Esophagus mucosa (tissue), 1 donor: Measurements from ENCODE around the gene EIF5B. TPM values are rescaled to one million over a fixed set of nuclear protein-coding genes. Genes with fewer than 3 reads are reported as not detected.
"Not testable (repeated sequence)": the region's sequence is repeated elsewhere in the genome, so short reads cannot be mapped to it uniquely, and the experiment has no call there.

Experiments
- ATAC-seq: fragments of 200-7000 bp; cut with Tn5 transposase; one replicate; pipeline ENCODE4 v1.9.1; 2020
- total RNA-seq: library from RNA; stranded (reverse); gene quantifications from one replicate; pipeline ENCODE4 v1.2.4, GENCODE V29; 2023
- donor health status: DM: yes; HTN: yes; CAD: no.

Gene EIF5B, protein sequence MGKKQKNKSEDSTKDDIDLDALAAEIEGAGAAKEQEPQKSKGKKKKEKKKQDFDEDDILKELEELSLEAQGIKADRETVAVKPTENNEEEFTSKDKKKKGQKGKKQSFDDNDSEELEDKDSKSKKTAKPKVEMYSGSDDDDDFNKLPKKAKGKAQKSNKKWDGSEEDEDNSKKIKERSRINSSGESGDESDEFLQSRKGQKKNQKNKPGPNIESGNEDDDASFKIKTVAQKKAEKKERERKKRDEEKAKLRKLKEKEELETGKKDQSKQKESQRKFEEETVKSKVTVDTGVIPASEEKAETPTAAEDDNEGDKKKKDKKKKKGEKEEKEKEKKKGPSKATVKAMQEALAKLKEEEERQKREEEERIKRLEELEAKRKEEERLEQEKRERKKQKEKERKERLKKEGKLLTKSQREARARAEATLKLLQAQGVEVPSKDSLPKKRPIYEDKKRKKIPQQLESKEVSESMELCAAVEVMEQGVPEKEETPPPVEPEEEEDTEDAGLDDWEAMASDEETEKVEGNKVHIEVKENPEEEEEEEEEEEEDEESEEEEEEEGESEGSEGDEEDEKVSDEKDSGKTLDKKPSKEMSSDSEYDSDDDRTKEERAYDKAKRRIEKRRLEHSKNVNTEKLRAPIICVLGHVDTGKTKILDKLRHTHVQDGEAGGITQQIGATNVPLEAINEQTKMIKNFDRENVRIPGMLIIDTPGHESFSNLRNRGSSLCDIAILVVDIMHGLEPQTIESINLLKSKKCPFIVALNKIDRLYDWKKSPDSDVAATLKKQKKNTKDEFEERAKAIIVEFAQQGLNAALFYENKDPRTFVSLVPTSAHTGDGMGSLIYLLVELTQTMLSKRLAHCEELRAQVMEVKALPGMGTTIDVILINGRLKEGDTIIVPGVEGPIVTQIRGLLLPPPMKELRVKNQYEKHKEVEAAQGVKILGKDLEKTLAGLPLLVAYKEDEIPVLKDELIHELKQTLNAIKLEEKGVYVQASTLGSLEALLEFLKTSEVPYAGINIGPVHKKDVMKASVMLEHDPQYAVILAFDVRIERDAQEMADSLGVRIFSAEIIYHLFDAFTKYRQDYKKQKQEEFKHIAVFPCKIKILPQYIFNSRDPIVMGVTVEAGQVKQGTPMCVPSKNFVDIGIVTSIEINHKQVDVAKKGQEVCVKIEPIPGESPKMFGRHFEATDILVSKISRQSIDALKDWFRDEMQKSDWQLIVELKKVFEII
- 24.7 TPM for total RNA-seq

DNA sequence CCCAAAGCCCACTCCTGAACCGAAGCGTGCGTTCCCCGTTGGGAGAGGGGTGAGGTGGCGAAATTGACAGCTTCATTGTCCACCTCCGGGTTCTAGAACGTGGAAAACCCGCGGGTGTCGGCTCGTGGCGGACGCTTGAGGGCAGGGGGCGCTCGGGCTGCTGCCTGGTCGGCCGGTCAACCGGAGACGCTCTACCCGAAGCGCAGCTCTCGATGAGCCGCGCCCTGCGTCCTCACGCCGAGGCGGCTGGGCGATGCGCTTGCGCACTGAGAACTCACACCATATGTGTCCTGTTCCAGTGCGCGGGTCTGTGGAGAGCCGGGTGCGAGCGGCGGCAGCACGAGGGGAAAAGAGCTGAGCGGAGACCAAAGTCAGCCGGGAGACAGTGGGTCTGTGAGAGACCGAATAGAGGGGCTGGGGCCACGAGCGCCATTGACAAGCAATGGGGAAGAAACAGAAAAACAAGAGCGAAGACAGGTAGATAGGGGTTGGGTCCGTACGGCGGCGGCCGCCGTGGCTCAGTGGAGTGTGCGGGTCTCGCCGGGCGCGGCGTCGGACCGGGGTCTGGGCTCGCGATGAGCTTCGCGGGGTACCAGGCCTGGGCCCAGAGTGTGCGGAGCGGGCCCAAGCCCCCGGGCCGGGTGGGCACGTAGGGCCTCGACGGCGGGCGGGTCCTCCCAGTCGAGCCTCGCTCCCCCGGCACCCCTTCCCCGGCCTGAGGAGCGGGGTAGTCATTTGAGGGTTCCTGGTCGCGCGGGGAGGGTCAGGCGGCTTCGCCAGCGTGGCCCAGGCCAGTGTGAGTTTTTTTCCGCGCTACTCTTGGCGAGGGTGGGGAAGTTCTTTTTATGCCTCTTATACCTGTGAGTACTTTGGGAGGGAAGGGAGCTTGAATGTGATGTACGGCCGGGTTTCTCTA, at the start of gene EIF5B:
EIF5B (plus strand) TSS at position 277 of the 916 bp plus-strand sequence; CDS start at position 443, 166 bp downstream.
- peak; percentile 88 for ATAC-seq

DNA sequence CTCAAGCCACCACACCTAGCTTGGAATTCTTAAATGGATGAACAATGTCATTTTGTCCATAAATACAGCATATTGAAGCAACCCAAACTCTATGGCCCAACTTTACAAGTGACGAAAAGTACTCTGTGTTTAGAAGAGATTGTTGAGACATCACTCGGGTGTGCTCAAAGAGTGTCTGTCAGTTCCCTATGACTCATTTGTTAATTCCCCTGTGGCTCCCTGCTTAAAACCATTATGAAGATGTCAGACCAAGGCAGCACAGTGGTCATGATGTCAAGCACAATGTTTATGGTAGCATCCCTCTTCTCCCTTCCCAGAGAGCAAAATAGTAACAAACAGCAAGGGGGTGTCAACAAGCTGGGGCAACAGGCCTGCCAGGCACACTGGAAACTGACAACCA, 39.2 kb upstream of the EIF5B start:
- peak; percentile 56 for ATAC-seq

DNA sequence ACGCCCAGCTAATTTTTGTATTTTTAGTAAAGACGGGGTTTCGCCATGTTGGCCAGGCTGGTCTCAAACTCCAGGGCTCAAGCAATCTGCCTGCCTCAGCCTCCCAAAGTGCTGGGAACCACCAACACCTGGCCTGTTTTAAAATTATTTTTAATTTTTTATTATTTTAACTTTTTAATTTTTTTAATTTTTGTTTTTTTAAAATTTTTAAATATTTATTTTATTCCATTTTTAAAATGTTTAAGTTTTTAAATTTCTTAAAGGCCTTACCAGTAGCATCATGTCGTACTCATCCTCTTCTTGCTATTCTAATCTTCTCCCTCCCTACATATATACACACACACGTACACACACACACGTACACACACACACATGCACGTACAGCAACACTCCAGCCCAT, 37.6 kb upstream of the EIF5B start:
- ATAC-seq = no peak

DNA sequence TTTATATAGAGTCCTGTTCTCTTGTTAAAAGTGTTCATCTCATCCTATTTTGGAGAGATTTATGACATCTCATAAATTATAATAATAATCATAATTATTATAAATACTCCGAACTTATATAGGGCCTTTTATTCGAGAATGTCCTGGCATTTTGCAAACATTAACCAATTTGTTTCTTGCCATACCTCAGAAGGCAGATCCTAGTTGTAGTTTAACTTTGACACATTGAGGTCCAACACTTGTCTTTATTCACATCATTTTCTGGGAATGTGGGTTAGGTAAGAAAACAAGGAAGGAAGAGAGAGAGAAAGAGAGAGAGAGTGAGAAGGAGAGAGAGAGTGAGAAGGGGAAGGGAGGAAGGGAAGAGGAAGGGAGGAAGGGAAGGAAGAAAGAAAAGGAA, 36.1 kb upstream of the EIF5B start, which contains the start of gene LYG1:
LYG1 (minus strand) TSS at position 101 of the 400 bp plus-strand sequence. CDS start 5,527 bp downstream, outside the sequence.
- not testable (repeated sequence) for ATAC-seq

DNA sequence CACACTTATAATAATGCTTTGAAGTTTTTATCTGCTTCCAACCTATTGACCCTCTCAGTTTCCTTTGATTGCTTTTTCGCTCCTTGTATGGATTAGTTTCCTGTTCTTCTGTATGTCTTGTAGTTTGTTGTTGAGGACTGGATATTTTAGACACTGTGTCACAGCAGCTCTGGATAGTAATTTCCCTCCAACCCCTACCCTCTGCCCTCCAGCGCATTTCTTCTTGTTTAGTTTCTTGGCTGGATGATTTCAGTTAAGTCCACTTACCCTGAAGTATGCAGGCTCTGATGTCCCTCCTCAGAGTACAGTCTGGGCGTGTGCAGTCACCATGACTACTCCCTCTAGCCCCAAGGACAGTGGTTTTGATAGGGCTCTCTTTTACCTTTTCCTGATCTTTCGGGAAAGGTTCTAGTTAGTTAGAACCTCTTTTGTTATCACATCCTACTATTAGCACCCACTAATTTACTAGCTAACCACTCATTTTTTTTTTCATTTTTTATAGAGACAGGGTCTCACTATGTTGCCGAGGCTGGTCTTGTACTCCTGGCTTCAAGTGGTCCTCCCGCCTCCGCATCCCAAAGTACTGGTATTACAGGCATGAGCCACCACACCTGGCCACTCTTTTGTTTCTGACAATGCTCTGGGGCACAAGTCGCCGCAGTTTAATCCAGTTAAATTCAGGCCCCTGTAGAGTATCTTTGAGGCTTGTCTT, 19.9 kb upstream of the EIF5B start:
- no peak for ATAC-seq

DNA sequence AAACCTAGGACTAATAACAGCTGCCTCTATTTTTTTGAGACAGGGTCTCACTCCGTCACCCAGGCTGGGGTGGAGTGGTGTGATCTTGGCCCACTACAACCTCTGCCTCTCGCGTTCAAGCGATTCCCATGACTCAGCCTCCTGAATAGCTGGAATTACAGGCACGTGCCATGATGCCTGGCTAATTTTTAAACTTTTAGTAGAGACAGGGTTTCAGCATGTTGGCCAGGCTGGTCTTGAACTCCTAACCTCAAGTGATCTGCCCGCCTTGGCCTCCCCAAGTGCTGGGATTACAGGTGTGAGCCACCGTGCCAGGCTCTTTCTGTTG, 19.4 kb upstream of the EIF5B start:
- ATAC-seq = not testable (repeated sequence)

DNA sequence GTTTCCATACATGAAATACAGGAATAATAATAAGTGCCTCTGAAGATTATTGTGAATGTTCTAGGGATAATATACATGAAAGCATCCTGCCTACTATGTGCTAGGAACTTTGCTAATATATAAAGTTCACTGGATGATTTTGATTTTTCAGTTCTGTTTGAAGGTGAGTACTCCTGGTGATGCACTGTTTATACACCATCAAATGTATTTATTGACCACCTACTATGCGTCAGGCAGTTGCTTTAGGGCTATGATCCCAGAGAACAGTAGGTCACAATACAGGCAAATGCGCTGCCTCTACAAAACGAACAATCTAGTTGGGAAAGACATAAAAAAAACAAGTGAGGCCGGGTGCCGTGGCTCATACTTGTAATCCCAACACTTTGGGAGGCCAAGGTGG, 11.8 kb upstream of the EIF5B start:
- ATAC-seq = no peak

DNA sequence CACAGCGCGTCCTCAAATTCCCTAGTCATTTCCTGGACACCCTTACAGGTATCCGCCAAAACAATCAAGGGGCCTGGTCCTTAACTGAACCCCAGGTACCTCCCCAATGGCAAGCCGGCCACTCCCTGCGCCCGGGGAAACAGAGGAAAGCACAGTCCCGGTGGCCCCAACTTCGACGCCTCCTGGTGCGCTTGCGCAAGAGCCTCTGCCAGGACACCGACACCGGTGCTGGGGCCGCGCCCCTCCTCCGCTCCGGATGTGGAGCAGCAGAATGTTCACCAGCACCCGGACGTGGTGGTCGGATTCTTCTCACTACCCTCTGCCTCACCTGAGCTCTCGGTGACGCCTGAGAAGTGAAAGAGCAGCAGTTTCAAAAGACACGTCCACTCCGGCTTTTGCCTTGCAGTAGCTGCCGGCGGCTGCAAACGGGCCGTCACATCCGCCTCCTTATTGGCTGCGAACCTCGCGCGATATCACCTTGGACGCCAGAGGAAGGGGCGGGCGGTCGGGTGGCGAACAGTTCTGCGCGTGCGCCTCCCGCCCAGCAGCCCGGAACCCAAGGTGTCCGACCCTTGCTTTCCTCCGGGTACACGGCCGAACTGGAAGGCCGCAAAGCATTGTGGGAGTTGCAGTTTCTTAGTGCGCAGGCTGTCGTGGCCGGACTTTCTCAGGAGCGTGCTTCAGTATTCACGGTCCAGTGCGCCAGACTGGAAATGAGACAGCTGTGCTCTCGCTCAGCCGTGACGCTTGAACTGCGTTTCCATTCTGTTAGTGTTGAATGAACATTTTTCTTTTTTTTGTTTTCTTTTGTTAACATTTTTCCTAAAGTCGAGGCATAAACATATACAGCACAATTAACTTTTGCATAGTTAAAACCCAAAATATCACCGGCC, 1.0 kb upstream of the EIF5B start, which contains the start of gene TXNDC9:
TXNDC9 (minus strand) TSS at position 423 of the 893 bp plus-strand sequence. CDS start 3,123 bp downstream, outside the sequence.
- peak; percentile 97 for ATAC-seq

DNA sequence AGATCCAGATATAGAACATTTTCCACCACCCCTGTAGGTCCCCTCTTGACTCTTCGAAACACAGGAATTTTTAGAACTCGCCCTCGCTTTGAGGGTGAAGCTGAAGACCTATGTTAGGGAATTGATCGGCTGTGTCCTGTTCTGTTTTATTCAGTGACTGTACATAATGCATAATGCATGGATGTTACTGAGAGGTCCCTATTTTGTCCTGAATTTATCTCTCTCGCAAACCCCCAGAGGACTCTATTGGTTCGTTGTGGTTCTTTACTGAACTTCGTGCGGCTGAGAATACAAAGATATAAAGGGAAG, 431 bp upstream of the EIF5B start:
- ATAC-seq = no peak

DNA sequence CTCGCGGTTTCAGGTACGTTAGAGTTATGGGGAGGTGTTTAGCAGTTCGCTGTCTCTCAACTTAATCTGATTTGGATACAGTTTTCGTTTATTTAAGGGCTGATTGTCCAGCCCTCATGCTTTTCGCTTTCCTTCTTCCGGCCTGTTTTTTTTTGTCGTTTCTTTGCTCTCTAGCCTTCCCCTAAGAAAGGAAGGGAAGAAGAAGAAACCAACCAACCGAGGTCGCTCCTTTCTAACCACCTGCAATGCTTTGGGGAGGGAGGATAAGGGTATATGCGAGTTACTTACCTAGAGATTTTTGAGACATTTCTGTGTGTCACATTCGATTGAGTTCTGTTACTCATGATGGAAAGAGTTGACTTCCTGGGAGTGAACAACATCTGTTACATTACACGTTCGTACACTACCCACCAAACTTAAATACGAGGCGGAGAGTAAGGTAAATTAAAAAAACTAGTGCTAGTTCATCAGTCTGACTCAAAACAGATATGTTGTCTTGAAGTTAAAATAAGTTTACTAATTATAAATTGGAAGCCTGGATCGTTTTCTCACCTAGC, 918 bp downstream of the EIF5B start:
- no peak for ATAC-seq

DNA sequence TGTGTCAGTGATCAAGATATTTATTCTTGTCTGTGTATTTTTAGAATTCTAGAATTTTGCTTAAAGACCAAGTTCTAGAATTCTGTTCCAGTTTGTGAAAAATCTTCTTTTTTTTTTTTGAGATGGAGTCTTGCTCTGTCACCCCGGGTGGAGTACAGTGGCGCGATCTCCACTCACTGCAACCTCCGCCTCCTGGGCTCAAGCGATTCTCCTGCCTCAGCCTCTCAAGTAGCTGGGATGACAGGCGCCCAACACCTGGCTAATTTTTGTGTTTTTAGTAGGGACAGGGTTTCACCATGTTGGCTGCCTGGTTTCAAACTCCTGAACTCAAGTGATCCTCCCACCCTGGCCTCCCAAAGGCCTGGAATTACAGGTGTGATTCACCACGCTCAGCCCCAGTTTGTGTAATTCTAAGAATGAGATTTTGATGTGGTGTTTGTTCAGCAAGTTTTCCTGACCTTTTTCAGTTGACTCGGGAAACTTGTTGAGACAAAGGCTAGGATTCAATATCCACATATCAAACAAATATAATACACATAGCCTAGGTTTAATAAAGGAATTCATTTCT, 3.6 kb downstream of the EIF5B start:
- no peak for ATAC-seq

DNA sequence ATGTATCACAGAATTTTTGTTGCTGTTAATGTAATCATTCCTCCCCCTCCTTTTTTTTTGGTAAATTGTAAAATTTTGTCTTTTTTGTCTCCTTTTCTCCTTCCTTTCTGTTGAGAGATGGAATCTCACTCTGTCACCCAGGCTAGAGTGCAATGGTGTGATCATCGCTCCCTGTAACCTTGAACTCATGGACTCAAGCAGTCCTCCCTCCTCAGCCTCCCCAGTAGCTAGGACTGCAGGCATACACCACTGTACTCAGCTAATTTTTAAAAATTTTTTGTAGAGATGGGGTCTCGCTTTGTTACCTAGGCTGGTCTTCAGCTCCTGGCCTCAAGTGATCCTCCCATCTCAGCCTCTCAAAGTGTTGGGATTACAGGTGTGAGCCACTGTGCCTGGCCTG, 5.3 kb downstream of the EIF5B start:
- ATAC-seq = no peak

DNA sequence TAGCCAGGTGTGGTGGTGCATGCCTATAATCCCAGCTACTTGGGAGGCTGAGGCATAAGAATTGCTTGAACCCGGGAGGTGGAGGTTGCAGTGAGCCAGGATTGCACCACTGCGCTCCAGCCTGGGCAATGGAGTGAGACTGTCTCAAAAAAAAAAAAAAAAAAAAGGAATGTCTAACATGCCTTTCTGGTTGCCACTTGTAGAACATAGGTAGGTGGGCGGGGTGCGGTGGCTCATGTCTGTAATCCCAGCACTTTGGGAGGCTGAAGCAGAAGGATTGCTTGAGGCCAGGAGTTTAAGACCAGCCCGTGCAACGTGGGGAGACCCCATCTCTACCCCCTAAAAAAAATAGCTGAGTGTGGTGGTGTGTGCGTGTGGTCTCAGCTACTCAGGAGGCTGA, 8.3 kb downstream of the EIF5B start:
- ATAC-seq = peak; percentile 8

DNA sequence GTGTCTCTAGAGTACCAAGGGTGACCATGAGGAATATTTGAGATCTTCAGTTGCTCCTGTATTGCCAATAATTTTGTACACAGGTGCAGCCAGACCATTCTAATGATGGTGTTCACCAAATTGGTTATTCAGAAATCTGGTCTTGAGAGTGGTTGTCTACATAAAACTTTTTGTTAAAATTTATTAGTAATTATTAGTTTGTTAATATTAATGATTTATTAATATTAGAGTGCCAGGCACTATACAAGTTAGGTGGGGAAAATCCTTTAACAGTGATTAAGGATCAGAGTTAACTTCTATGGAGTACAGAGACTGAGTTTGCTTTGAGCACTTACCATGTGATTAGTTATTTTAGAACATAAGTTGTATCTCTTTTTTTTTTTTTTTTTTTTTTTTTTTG, 9.0 kb downstream of the EIF5B start:
- ATAC-seq = no peak

DNA sequence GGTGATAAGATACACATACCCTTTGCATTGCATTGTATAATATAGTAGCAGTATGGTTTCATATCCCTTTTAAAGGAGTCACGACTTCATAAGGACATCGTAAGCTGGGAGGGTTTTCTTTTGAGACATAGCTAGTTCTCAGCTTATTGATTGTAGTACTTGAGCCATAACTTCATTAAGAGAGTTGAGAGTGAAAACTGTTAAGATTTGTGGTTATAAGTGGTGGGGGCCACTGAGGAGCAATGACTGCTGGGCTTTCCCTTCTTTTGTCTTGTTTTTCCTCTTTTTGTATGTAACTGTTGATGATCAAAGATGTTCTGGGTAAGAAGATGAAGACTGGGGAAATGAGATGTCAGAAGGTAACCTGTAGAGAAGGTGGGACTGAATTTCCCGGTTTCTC, 11.0 kb downstream of the EIF5B start:
- ATAC-seq = no peak

DNA sequence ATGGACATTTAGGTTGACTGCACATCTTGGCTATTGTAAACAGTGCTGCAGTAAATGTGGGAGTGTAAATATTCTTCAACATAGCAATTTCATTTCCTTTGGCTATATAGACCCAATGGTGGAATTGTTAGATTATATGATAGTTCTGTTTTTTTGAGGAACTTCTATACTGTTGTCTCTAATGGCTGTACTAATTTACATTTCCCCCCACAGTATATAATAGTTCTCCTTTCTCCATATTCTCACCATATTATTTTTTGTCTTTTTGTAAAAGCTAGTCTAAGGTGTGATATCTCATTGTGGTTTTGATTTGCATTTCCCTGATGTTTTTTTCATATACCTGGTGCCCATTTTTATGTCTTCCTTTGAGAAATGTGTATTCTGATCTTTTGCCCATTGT, 13.0 kb downstream of the EIF5B start:
- no peak for ATAC-seq

DNA sequence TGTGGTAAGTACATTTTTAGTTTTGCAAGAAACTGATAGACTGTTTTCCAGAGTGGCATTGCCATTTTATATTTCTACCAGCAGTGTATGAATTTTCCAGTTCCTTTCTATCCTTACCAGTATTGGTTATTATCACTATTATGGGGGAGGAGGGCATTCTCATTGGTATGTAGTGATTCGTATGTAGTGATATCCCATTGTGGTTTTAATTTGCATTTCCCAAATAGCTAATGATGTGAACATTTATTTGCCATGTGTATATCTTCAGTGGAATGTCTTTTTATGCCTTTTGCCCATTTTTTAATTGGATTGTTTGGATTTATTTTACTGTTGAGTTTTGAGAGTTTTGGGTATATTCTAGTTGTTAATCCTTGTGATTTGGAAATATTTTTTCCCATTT, 16.9 kb downstream of the EIF5B start:
- ATAC-seq = no peak

DNA sequence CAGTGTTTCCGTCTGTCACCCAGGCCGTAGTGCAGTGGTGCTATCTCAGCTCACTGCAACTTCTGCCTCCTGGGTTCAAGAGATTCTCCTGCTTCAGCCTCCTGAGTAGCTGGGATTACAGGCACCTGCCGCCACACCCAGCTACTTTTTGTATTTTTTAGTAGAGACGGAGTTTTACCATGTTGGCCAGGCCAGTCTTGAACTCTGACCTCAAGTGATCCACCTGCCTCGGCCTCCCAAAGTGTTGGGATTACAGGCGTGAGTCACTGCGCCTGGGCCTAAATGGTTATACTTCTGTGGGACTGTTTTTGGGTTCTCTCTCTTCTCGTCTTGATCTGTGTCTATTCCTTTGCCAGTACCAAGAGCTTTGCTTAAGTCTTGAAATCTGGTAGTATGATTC, 17.6 kb downstream of the EIF5B start:
- ATAC-seq = not testable (repeated sequence)

DNA sequence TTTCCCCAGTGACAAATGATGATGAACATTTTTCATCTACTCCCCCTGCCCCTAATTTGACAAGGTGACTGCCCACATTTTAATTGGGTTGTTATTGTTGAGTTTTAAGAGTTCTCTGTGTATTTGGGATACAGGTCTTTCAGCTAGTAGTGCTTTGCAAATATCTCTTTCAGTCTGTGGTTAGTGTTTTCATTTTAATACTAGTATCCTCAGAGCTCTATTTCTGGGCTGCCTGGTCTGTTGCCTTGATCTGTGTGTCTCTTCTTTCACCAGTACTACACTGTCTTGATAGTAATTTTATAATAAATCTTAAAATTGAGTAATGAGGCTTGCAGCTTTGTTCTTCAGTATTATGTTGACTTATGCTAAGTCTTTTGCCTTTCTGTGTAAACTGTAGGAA, 19.7 kb downstream of the EIF5B start:
- ATAC-seq = no peak
